Astrocyte (in vitro differentiated cells and primary cell): ENCODE data around the gene MPRIP. TPM values are rescaled to one million over a fixed set of nuclear protein-coding genes. Genes with fewer than 3 reads are reported as not detected.
A peak's percentile ranks its signal among the peaks of the same experiment; 100 is the strongest.

Experiments
- DNase-seq: peaks from one replicate; pipeline ENCODE4 v3.0.0-alpha.2; 2010; ENCODE audit warnings: low read depth
- FAIRE-seq: peaks from 2 replicates; lab custom pipeline; 2011; peaks lifted over from hg19 to GRCh38; lab: Jason Lieb, UNC
- H2AFZ ChIP-seq: 2 replicates; pipeline ENCODE4 v1.6.0; 2012; ENCODE audit warnings: low read depth, low read length, inconsistent platforms
- H3K27ac ChIP-seq: 2 replicates; pipeline ENCODE4 v1.5.1; 2011; ENCODE audit warnings: low read depth, low read length, inconsistent platforms
- H3K27me3 ChIP-seq: 2 replicates; pipeline ENCODE4 v1.6.0; 2011; ENCODE audit warnings: low read length, inconsistent platforms; ENCODE audit not compliant: insufficient read depth
- H3K36me3 ChIP-seq: 2 replicates; pipeline ENCODE4 v1.5.1; 2011; ENCODE audit warnings: low read length, inconsistent platforms; ENCODE audit not compliant: insufficient read depth
- H3K4me1 ChIP-seq: 2 replicates; pipeline ENCODE4 v1.5.1; 2011; ENCODE audit warnings: low read length, inconsistent platforms; ENCODE audit not compliant: insufficient read depth
- H3K4me2 ChIP-seq: 2 replicates; pipeline ENCODE4 v1.6.0; 2012; ENCODE audit warnings: low read length, inconsistent platforms
- H3K4me3 ChIP-seq: 2 replicates; pipeline ENCODE4 v1.5.1; 2011; ENCODE audit warnings: low read depth, mild to moderate bottlenecking, low read length, inconsistent platforms; ENCODE audit not compliant: insufficient read depth
- H3K79me2 ChIP-seq: 2 replicates; pipeline ENCODE4 v1.6.0; 2012; ENCODE audit warnings: mild to moderate bottlenecking, low read length, inconsistent platforms; ENCODE audit not compliant: insufficient read depth
- H3K9ac ChIP-seq: 2 replicates; pipeline ENCODE4 v1.6.0; 2012; ENCODE audit warnings: mild to moderate bottlenecking, low read length, inconsistent platforms
- H3K9me3 ChIP-seq: 2 replicates; pipeline ENCODE4 v1.5.1; 2012; ENCODE audit warnings: low read depth, mild to moderate bottlenecking, low read length, inconsistent platforms; ENCODE audit not compliant: insufficient read depth
- H4K20me1 ChIP-seq: 2 replicates; pipeline ENCODE4 v1.6.0; 2012; ENCODE audit warnings: low read length, inconsistent platforms; ENCODE audit not compliant: insufficient read depth
- H3K27ac Mint-ChIP-seq: one replicate; pipeline ENCODE4 v1.8.0; 2021; ENCODE audit warnings: mild to moderate bottlenecking, mixed read lengths; ENCODE audit not compliant: unreplicated experiment
- H3K27me3 Mint-ChIP-seq: one replicate; pipeline ENCODE4 v1.8.0; 2021; ENCODE audit warnings: low read depth, mixed read lengths; ENCODE audit not compliant: unreplicated experiment
- H3K36me3 Mint-ChIP-seq: one replicate; pipeline ENCODE4 v1.8.0; 2021; ENCODE audit warnings: low read depth, mixed read lengths; ENCODE audit not compliant: unreplicated experiment
- H3K4me1 Mint-ChIP-seq: one replicate; pipeline ENCODE4 v1.8.0; 2021; ENCODE audit warnings: low read depth, mixed read lengths; ENCODE audit not compliant: unreplicated experiment
- H3K4me3 Mint-ChIP-seq: one replicate; pipeline ENCODE4 v1.8.0; 2021; ENCODE audit warnings: mild to moderate bottlenecking, moderate library complexity, mixed read lengths; ENCODE audit not compliant: unreplicated experiment
- H3K9me3 Mint-ChIP-seq: one replicate; pipeline ENCODE4 v1.8.0; 2021; ENCODE audit warnings: mild to moderate bottlenecking, mixed read lengths; ENCODE audit not compliant: unreplicated experiment
- EZH2 ChIP-seq: IDR thresholded peaks from 2 replicates; pipeline ENCODE4 v1.6.1; 2012; ENCODE audit warnings: mild to moderate bottlenecking, low read length, inconsistent platforms; ENCODE audit not compliant: insufficient read depth
- total RNA-seq: library from RNA; stranded (reverse); gene quantifications from 2 replicates; pipeline ENCODE4 v1.2.1, GENCODE V29; 2021
- TF ChIP-seq, protein P1 (sequence below): IDR thresholded peaks from 2 replicates; pipeline ENCODE4 v1.5.1; 2011; ENCODE audit warnings: low read depth, mild to moderate bottlenecking, inconsistent platforms, low read length, moderate library complexity; ENCODE audit not compliant: insufficient read depth

MPRIP gene
- total RNA-seq, 1 donor from 2014 or later, result 176 TPM

DNA sequence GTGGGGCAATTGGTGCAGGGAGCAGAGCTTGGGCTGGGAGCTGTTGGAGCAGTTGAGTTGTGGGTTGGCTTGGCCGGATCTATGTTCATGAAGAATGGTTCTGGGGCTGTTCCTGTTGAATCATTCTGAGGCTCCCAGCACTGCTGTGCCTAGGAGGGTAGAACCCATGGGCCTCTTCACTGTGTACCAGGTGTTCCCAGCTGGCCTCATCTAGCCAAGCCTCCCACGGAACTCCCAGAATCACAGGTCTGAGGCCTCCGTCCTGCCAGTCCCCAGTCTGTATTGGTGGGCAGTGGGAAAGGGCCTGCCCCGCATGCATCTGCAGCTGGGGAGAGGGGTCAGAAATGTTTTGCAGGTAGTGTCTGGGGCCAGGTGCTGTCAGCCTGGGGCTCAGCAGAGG is 74.1 kb downstream of the MPRIP start:
- H3K36me3 Mint-ChIP-seq, result no peaks in the 10 kb centered on the region
- no peaks in the 10 kb centered on the region for H3K9me3 Mint-ChIP-seq
- H3K9ac ChIP-seq, result no peak overlapping the region
- no peaks in the 10 kb centered on the region for H3K27me3 ChIP-seq
- no peak overlapping the region for H3K4me2 ChIP-seq
- no peak overlapping the region for H3K4me3 Mint-ChIP-seq
- no peak overlapping the region for H3K4me3 ChIP-seq
- H3K4me1 Mint-ChIP-seq, result peaks cover 27% of the 10 kb centered on the region
- peak overlapping the region; percentile 75 for H3K27ac Mint-ChIP-seq
- TF ChIP-seq, protein P1, sequence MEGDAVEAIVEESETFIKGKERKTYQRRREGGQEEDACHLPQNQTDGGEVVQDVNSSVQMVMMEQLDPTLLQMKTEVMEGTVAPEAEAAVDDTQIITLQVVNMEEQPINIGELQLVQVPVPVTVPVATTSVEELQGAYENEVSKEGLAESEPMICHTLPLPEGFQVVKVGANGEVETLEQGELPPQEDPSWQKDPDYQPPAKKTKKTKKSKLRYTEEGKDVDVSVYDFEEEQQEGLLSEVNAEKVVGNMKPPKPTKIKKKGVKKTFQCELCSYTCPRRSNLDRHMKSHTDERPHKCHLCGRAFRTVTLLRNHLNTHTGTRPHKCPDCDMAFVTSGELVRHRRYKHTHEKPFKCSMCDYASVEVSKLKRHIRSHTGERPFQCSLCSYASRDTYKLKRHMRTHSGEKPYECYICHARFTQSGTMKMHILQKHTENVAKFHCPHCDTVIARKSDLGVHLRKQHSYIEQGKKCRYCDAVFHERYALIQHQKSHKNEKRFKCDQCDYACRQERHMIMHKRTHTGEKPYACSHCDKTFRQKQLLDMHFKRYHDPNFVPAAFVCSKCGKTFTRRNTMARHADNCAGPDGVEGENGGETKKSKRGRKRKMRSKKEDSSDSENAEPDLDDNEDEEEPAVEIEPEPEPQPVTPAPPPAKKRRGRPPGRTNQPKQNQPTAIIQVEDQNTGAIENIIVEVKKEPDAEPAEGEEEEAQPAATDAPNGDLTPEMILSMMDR, result no peak
- no peak for TF ChIP-seq EZH2
- no peaks in the 10 kb centered on the region for H3K9me3 ChIP-seq
- peaks cover 100% of the 10 kb centered on the region for H3K79me2 ChIP-seq
- DNase-seq (no peak), FAIRE-seq (no peak)
- no peaks in the 10 kb centered on the region for H3K36me3 ChIP-seq
- H3K4me1 ChIP-seq, result peaks cover 23% of the 10 kb centered on the region
- H3K27me3 Mint-ChIP-seq, result no peaks in the 10 kb centered on the region
- no peak overlapping the region for H3K27ac ChIP-seq
- peaks cover 97% of the 10 kb centered on the region for H4K20me1 ChIP-seq
- H2AFZ ChIP-seq, result no peak overlapping the region

DNA sequence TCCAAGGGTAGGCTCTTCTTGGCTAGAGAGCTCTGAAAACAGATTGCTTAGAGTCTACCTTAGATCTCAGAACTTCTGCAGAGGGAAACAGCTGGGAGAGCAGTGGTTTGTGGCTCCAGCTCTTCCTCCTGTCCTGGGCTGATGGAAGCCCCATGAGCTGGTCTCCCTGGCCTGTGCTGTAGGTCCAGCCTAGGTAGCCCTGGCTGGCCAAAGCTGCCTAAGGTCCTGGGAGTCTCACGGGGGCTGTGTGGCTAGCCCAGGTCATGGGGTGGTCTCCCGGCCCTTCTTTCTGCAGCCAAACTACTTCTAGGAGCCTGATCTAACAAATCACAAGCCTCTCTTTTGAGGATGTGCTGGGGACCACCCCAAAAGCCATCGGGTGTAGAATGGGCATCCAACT is 75.7 kb downstream of the MPRIP start:
- Mint-ChIP-seq H3K36me3 (no peaks in the 10 kb centered on the region), H3K4me3 (no peak overlapping the region), H3K9me3 (no peaks in the 10 kb centered on the region), H3K4me1 (peaks cover 29% of the 10 kb centered on the region), H3K27ac (no peak overlapping the region), H3K27me3 (no peaks in the 10 kb centered on the region)
- H3K9me3 ChIP-seq, result no peaks in the 10 kb centered on the region
- TF ChIP-seq, protein P1, result no peak
- no peak for TF ChIP-seq EZH2
- no peaks in the 10 kb centered on the region for H3K36me3 ChIP-seq
- H3K4me2 ChIP-seq, result no peak overlapping the region
- H3K27ac ChIP-seq, result no peak overlapping the region
- no peak for DNase-seq
- FAIRE-seq, result no peak
- H3K79me2 ChIP-seq, result peaks cover 98% of the 10 kb centered on the region
- no peaks in the 10 kb centered on the region for H3K27me3 ChIP-seq
- H4K20me1 ChIP-seq, result peaks cover 97% of the 10 kb centered on the region
- H2AFZ ChIP-seq, result no peak overlapping the region
- no peak overlapping the region for H3K9ac ChIP-seq
- H3K4me1 ChIP-seq, result peaks cover 23% of the 10 kb centered on the region
- no peak overlapping the region for H3K4me3 ChIP-seq

DNA sequence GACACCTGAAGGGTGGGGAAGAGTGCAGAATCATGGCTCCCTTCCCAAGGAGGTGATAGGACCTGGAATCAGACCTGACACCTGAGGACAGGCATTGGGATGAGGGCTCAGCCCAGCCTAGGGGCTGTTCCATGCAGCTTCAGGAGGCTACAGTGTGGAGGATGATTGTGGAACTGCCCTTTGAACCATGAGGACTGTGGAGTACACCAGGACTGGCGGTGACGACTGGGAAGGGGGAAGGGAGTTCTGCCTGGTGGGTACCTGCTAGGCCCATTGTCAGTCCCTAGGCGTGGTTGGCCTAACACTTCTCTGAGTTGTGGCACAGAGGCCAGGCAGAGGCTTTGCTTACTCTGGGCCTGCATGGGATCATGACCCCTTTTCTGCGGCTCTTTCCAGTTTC is 76.1 kb downstream of the MPRIP start:
- Mint-ChIP-seq H3K36me3 (no peaks in the 10 kb centered on the region), H3K27ac (no peak overlapping the region), H3K4me1 (peaks cover 29% of the 10 kb centered on the region), H3K27me3 (no peaks in the 10 kb centered on the region), H3K4me3 (no peak overlapping the region), H3K9me3 (no peaks in the 10 kb centered on the region)
- Histone ChIP-seq H3K36me3 (no peaks in the 10 kb centered on the region), H3K27me3 (no peaks in the 10 kb centered on the region), H3K9me3 (no peaks in the 10 kb centered on the region), H3K27ac (no peak overlapping the region), H3K4me1 (peaks cover 23% of the 10 kb centered on the region), H3K4me3 (no peak overlapping the region), H3K9ac (no peak overlapping the region), H3K79me2 (peaks cover 98% of the 10 kb centered on the region), H4K20me1 (peaks cover 96% of the 10 kb centered on the region), H2AFZ (no peak overlapping the region), H3K4me2 (no peak overlapping the region)
- TF ChIP-seq, protein P1, result no peak
- TF ChIP-seq EZH2, result no peak
- DNase-seq (no peak), FAIRE-seq (no peak)
